Islet of Langerhans (tissue), 1 donor: ENCODE results near the gene LZTS2.

Experiments
- FAIRE-seq: peaks from one replicate; lab custom pipeline; 2011; peaks lifted over from hg19 to GRCh38; lab: Jason Lieb, UNC

Gene LZTS2

DNA sequence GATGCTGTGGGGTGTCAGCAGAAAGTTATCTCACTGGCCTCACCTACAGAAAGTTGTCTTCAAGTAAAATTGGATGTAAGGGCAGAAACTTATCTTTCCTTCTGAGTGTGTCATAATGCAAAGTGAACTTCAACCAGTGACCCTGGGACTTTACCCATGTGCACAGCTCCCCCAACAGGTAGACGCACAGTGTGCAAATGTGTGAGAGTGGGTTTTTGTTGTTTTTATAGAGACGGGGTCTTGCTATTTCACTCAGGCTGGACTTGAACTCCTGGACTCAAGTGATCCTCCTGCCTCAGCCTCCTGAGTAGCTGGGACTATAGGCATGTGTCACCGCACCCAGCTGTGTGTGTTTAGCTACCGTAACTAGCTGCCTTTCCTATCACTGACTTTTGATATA is 55.8 kb downstream of the LZTS2 start:
- FAIRE-seq = no peak

DNA sequence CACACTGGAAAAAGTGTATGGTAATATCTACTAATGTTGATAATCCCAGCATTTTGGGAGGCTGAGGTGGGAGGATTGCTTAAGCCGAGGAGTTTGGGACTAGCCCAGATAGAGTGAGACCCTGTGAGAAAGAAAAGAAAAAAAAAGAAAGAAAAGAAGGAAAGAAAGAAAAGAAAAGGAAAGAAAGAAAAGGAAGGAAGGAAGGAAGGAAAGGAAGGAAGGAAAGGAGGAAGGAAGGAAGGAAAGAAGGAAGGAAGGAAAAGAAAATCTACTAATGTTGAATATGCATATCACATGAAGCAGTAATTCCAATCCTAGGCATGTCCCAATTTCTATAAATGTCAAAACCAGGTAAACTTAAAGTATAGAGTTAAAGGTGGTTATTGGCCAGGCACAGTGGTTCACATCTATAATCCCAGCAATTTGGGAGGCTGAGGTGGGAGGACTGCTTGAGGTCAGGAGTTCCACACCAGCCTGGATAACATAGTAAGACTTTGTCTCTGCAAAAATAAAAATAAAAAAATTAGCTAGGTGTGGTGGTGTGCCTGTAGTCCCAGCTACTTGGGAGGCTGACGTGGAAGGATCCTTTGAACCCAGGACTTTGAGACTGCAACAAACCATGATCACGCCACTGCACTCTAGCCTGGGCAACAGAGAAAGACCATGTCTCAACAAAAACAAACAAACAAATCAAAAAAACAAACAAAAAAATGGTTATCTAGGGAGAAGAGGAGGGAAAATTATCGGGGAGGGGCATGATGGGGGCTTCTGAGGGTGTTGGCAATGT is 57.0 kb downstream of the LZTS2 start:
- FAIRE-seq = no peak
